HL-60 (cell line): ENCODE results near the gene PTGDS.

Source experiments
- DNase-seq, 2 experiments: peaks; one replicate each; pipeline ENCODE4 v3.0.0-alpha.2; 2010 to 2020; ENCODE audit warnings: low read depth in 1 of 2, low spot score in 1 of 2
- H3K27ac ChIP-seq: fragments of 250-450 bp; sonication (Bioruptor Pico); replicated peaks from 2 replicates; pipeline ENCODE4 v1.5.1; 2020; ENCODE audit warnings: mild to moderate bottlenecking, moderate library complexity
- H3K27me3 ChIP-seq: fragments of 250-450 bp; sonication (Bioruptor Pico); 2 replicates; pipeline ENCODE4 v1.5.1; 2021; ENCODE audit warnings: mild to moderate bottlenecking, moderate library complexity; ENCODE audit not compliant: insufficient read depth, poor library complexity, severe bottlenecking
- H3K4me3 ChIP-seq: replicated peaks from 2 replicates; pipeline ENCODE4 v1.5.1; 2011; ENCODE audit warnings: mild to moderate bottlenecking, control low read depth, low read length; ENCODE audit not compliant: insufficient read depth
- GABPA ChIP-seq: IDR thresholded peaks from 2 replicates; pipeline ENCODE4 v1.6.1; 2012; ENCODE audit warnings: low read depth
- POLR2AphosphoS5 ChIP-seq: IDR thresholded peaks from 2 replicates; pipeline ENCODE4 v1.6.1; 2012; ENCODE audit warnings: low read depth
- SPI1 ChIP-seq: IDR thresholded peaks from 2 replicates; pipeline ENCODE4 v1.6.1; 2012; ENCODE audit warnings: low read depth, mild to moderate bottlenecking, borderline replicate concordance
- TF ChIP-seq, protein P1 (sequence below): IDR thresholded peaks from one replicate; pipeline ENCODE4 v1.5.1; 2011; ENCODE audit warnings: low read length, control low read depth, inconsistent platforms; ENCODE audit not compliant: insufficient read depth
- TF ChIP-seq, protein P2 (sequence below): IDR thresholded peaks from 2 replicates; pipeline ENCODE4 v1.6.1; 2012; ENCODE audit warnings: low read depth; ENCODE audit not compliant: insufficient replicate concordance

PTGDS gene

DNA sequence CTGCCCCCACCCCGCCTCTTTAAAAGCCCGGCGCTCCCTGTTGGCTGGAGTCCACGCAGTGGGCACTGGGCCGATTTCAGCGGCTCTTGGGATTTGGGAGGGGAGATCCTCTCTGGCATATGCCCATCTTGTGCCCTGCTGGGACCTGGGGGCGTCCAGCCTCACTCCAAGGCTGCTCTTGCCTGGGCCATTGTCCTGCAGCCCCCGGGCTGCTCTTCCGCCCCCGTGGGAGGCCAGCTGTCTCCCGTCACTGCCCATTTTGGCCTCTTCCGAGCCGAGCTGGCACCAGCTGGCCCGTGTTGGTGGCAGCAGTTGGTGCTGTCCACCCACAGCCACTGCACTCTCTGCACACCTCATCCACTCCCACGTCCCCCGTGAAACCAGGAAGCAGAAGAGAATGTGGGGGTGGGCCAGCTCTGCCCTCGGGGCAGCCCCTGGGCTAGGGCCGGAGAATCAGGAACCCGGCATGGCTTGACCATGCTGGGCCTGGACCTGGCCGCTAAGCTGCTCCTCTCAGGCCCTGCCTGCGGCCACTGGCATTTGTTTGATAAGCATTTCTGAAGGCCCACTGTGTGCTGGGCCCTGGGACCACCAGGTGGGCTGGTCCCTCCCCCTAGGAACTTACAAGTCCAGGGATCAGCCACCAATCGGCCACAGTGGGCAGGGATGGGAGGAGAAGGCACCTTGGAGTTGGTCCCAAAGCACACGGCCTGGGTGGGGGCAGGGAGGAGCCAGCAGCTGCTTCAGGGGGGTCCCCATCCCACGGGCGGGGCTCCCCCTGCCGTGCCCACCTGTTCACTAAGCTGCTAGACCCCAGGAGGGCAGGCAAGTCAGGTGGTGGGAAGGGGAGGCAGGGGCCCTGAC, 30.0 kb upstream of the PTGDS start:
- TF ChIP-seq, protein P1, sequence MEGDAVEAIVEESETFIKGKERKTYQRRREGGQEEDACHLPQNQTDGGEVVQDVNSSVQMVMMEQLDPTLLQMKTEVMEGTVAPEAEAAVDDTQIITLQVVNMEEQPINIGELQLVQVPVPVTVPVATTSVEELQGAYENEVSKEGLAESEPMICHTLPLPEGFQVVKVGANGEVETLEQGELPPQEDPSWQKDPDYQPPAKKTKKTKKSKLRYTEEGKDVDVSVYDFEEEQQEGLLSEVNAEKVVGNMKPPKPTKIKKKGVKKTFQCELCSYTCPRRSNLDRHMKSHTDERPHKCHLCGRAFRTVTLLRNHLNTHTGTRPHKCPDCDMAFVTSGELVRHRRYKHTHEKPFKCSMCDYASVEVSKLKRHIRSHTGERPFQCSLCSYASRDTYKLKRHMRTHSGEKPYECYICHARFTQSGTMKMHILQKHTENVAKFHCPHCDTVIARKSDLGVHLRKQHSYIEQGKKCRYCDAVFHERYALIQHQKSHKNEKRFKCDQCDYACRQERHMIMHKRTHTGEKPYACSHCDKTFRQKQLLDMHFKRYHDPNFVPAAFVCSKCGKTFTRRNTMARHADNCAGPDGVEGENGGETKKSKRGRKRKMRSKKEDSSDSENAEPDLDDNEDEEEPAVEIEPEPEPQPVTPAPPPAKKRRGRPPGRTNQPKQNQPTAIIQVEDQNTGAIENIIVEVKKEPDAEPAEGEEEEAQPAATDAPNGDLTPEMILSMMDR: no peak
- TF ChIP-seq POLR2AphosphoS5 (no peak), SPI1 (no peak), GABPA (no peak)
- TF ChIP-seq, protein P2, sequence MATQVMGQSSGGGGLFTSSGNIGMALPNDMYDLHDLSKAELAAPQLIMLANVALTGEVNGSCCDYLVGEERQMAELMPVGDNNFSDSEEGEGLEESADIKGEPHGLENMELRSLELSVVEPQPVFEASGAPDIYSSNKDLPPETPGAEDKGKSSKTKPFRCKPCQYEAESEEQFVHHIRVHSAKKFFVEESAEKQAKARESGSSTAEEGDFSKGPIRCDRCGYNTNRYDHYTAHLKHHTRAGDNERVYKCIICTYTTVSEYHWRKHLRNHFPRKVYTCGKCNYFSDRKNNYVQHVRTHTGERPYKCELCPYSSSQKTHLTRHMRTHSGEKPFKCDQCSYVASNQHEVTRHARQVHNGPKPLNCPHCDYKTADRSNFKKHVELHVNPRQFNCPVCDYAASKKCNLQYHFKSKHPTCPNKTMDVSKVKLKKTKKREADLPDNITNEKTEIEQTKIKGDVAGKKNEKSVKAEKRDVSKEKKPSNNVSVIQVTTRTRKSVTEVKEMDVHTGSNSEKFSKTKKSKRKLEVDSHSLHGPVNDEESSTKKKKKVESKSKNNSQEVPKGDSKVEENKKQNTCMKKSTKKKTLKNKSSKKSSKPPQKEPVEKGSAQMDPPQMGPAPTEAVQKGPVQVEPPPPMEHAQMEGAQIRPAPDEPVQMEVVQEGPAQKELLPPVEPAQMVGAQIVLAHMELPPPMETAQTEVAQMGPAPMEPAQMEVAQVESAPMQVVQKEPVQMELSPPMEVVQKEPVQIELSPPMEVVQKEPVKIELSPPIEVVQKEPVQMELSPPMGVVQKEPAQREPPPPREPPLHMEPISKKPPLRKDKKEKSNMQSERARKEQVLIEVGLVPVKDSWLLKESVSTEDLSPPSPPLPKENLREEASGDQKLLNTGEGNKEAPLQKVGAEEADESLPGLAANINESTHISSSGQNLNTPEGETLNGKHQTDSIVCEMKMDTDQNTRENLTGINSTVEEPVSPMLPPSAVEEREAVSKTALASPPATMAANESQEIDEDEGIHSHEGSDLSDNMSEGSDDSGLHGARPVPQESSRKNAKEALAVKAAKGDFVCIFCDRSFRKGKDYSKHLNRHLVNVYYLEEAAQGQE: no peak
- no peak for DNase-seq
- Histone ChIP-seq H3K27ac (no peak overlapping the region), H3K4me3 (no peak overlapping the region), H3K27me3 (no peaks in the 10 kb centered on the region)

DNA sequence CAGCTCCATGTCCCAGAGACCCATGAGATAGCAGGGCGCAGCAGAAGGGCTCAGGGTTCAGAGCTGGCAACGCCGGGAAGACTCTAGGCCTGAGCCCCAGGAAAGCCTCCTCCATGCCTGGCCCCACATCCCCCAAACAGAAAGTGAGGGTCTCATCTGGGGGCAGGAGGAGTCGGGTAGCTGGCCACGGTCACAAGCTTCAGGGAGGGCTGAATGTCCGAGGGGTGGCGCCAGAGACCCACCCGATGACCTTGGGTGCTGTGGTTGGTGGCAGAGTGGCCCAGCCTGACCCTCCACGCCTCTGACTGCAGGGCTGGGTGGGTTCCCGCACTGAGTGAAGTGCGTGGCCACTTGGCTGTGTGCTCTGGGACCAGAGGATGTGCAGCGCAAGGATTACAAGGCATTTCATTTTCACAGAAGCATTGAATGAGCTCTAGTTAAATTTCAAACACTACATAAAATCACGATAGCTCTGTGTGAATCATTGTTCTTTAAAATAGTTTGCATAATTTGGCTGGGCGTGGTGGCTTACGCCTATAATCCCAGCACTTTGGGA, 29.3 kb upstream of the PTGDS start:
- Histone ChIP-seq H3K27ac (no peak overlapping the region), H3K4me3 (no peak overlapping the region), H3K27me3 (no peaks in the 10 kb centered on the region)
- TF ChIP-seq, protein P1: no peak
- TF ChIP-seq SPI1: no peak
- no peak for TF ChIP-seq POLR2AphosphoS5
- no peak for TF ChIP-seq GABPA
- TF ChIP-seq, protein P2: no peak
- DNase-seq: peak in 1 of 2 experiments; percentile 40

DNA sequence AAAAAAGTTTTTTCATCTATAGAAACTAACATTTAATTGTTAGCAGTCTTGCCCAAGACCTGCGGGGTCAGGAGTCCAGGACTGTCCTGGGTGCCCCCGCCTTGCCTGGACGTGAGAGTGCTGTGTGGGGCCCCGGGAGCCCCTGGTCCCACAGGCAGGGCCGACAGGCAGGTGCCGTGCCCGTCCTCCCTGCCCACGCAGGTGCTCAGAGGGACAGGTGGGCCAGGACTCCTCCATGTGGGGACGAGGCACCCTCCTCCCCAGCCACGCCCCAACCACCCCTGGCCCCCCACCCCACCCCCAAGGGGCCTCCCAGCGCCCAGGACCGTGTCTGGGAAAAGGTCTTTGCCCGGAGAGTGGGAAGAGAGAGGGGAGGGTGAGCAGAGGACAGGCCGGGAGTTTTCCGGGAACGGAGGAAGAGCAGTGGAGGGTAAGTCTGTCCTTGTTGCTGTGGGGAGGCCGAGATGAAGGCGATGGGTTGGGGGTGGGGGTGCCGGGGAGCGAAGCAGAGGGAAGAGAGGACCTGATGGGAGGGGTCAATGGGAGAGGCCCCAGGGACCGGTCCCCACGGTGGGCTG, 28.0 kb upstream of the PTGDS start:
- Histone ChIP-seq H3K27ac (peak overlapping the region; percentile 77), H3K27me3 (no peaks in the 10 kb centered on the region), H3K4me3 (peak overlapping the region; percentile 66)
- TF ChIP-seq, protein P2: no peak
- no peak for TF ChIP-seq SPI1
- TF ChIP-seq, protein P1: no peak
- TF ChIP-seq GABPA: no peak
- no peak for TF ChIP-seq POLR2AphosphoS5
- DNase-seq: no peak
